Measurements from ENCODE around the gene ADPRS.

ADPRS gene

DNA sequence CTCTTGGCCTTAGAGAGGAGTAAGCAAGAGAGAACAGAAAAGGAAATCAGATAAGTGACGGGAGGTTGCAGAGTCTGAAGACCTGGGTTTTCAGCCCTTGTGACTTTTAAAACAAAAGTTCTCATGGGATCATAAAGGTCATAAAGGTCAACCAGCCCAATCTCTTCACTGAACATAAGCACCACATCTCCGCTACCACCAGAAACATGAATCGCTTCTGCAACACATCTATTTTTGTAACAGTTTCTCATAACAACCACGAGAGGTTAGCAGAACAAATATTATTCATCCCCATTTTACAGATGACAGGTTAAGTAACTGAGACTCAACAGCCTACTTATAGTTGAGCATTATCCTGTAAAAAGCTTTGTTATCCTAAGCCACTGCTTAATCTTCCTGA lies 54.7 kb downstream of the ADPRS start (continued):
- TF ChIP-seq ZNF248 (tag by site-specific recombination; IDR thresholded peaks at IDR 0.05), result no peak
- no peak for TF ChIP-seq ZNF112 (tag by site-specific recombination; IDR thresholded peaks at IDR 0.05)
- TF ChIP-seq ZNF132 (tag by site-specific recombination; IDR thresholded peaks at IDR 0.05; ENCODE audit: borderline replicate concordance), result no peak
- TF ChIP-seq, protein P1, sequence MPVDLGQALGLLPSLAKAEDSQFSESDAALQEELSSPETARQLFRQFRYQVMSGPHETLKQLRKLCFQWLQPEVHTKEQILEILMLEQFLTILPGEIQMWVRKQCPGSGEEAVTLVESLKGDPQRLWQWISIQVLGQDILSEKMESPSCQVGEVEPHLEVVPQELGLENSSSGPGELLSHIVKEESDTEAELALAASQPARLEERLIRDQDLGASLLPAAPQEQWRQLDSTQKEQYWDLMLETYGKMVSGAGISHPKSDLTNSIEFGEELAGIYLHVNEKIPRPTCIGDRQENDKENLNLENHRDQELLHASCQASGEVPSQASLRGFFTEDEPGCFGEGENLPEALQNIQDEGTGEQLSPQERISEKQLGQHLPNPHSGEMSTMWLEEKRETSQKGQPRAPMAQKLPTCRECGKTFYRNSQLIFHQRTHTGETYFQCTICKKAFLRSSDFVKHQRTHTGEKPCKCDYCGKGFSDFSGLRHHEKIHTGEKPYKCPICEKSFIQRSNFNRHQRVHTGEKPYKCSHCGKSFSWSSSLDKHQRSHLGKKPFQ (tag by site-specific recombination; IDR thresholded peaks at IDR 0.05), result no peak
- no peak for TF ChIP-seq FEZF1 (tag by site-specific recombination; IDR thresholded peaks at IDR 0.05)
- no peak for TF ChIP-seq KLF9 (tag by site-specific recombination; IDR thresholded peaks at IDR 0.05; ENCODE audit: low read depth)

All from HEK293 (cell line).